IMR-90 (cell line): ENCODE results near the gene RNF144A.

Experiments
- CTCF ChIP-seq: conservative IDR thresholded peaks from 2 replicates; pipeline ENCODE4 v1.5.1; 2012; ENCODE audit warnings: mild to moderate bottlenecking, low read depth, low read length, improper control_type of control experiment
- FOS ChIP-seq: fragments of 150-350 bp; IDR thresholded peaks from 2 replicates; pipeline ENCODE4 v1.6.1; 2016; ENCODE audit warnings: low read depth, low read length
- MAZ ChIP-seq: IDR thresholded peaks from 2 replicates; pipeline ENCODE4 v1.6.1; 2012; ENCODE audit warnings: low read depth, mild to moderate bottlenecking, low read length, improper control_type of control experiment, moderate library complexity, borderline replicate concordance
- MXI1 ChIP-seq: IDR thresholded peaks from 2 replicates; pipeline ENCODE4 v1.6.1; 2012; ENCODE audit warnings: low read depth, mild to moderate bottlenecking, low read length, moderate library complexity, borderline replicate concordance
- POLR2A ChIP-seq: IDR thresholded peaks from 2 replicates; pipeline ENCODE4 v1.6.1; 2012; ENCODE audit warnings: mild to moderate bottlenecking, low read depth, low read length
- RAD21 ChIP-seq: IDR thresholded peaks from 2 replicates; pipeline ENCODE4 v1.6.1; 2012; ENCODE audit warnings: low read length, improper control_type of control experiment
- USF2 ChIP-seq: fragments of 150-350 bp; IDR thresholded peaks from 2 replicates; pipeline ENCODE4 v1.6.1; 2017; ENCODE audit warnings: mild to moderate bottlenecking, antibody characterized with exemption, low read length, low read depth

- TF ChIP-seq CTCF (no peak), RAD21 (no peak), MXI1 (no peak), MAZ (no peak), FOS (no peak), USF2 (no peak), POLR2A (no peak)
These were observed 38.2 kb upstream of the RNF144A start for GRCh38 chr2:6879011-6879410.
